ENCODE measurements around the gene C3.

DNA sequence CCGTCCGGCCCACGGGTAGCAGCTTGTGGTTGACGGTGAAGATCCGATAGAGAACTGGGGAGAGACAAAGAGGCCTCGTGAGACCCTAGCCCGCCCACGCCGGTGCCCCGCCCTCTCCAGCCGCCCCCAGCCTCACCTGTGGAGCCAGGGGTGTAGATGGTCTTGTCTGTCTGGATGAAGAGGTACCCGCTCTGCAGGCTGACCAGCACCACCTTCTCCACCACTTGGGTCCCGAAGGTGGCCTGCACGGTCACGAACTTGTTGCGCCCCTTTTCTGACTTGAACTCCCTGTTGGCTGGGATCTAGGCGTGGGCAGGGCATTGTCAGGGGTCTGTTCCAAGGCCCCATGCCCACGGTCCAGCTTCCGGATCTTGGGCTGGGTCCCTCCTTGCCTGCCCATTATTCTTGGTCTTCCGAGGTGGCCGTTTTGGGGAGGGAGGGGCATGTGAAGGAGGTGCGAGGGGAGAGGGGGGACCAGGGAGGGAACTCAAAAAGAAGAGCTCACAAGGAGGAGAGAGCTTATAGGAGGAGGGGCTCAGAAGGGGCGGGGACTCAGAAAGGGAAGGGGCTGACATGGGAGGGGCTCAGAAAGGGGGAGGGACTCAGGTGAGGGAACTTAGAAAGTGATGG is 2.2 kb downstream of the C3 start:
- TF ChIP-seq, protein P1, sequence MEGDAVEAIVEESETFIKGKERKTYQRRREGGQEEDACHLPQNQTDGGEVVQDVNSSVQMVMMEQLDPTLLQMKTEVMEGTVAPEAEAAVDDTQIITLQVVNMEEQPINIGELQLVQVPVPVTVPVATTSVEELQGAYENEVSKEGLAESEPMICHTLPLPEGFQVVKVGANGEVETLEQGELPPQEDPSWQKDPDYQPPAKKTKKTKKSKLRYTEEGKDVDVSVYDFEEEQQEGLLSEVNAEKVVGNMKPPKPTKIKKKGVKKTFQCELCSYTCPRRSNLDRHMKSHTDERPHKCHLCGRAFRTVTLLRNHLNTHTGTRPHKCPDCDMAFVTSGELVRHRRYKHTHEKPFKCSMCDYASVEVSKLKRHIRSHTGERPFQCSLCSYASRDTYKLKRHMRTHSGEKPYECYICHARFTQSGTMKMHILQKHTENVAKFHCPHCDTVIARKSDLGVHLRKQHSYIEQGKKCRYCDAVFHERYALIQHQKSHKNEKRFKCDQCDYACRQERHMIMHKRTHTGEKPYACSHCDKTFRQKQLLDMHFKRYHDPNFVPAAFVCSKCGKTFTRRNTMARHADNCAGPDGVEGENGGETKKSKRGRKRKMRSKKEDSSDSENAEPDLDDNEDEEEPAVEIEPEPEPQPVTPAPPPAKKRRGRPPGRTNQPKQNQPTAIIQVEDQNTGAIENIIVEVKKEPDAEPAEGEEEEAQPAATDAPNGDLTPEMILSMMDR (IDR thresholded peaks at IDR 0.05) = no peak
- no peak for TF ChIP-seq POLR2A (IDR thresholded peaks at IDR 0.05)
